HG02678 (cell line): ENCODE data around the gene CDC42EP1.
"Not testable (repeated sequence)": the region's sequence is repeated elsewhere in the genome, so short reads cannot be mapped to it uniquely, and the experiment has no call there.

Source experiments
- ATAC-seq: cut with Tn5 transposase; IDR thresholded peaks from one replicate; pipeline ENCODE4 v1.9.1; 2021; ENCODE audit warnings: mild to moderate bottlenecking, moderate library complexity; ENCODE audit not compliant: unreplicated experiment

The CDC42EP1 gene

GRCh38 chr22:37609240-37610152 is 49.2 kb downstream of the CDC42EP1 start:
- ATAC-seq, result no peak

- ATAC-seq, result not testable (repeated sequence)
These were observed 49.8 kb downstream of the CDC42EP1 start for GRCh38 chr22:37610153-37610475.

DNA sequence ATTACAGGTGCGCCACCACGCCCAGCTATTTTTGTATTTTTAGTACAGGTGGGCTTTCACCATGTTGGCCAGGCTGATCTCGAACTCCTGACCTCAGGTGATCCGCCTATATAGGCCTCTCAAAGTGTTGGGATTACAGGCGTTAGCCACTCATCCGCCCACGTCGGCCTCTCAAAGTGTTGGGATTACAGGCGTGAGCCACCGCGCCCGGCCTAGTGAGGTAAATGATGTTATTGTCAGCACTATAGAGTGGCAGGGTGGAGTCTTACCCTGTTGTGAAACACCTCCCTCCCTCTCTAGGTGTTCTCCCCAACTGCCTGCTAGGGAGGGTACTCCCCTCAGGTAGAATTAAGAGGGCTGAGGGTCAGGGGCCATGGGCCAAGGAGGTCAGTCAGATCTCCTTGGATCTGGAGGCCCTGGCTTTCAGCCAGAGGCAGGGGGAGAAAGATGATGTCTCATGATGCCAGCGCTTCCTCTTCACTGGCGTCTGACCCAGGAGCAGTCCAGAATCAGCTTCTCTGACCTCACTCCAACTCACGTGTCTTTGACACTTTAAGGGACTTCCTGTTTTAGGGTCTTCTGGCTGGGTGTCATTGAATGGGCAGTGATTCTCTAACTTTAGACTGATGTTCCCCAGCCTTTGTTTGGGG is 50.3 kb downstream of the CDC42EP1 start:
- no peak for ATAC-seq

DNA sequence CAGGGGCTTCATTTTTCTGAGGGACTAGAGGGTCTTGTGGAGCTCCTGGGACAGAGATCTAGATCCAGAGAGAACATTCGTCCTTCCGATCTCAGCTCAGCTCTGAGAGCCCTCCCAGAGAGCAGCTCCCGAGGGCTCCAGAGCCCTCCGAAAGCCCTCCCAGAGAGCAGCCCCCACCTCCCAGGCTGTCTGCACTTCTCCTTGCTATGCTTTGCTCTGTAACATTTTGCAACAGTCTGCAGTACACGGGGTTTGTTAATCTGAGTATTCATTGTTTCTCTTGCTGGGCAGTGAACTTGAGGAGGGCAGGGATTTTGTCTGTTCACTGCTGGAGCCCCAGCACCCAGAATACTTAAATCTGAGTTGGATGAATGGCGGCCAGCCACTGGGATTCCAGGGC is 50.9 kb downstream of the CDC42EP1 start:
- no peak for ATAC-seq

DNA sequence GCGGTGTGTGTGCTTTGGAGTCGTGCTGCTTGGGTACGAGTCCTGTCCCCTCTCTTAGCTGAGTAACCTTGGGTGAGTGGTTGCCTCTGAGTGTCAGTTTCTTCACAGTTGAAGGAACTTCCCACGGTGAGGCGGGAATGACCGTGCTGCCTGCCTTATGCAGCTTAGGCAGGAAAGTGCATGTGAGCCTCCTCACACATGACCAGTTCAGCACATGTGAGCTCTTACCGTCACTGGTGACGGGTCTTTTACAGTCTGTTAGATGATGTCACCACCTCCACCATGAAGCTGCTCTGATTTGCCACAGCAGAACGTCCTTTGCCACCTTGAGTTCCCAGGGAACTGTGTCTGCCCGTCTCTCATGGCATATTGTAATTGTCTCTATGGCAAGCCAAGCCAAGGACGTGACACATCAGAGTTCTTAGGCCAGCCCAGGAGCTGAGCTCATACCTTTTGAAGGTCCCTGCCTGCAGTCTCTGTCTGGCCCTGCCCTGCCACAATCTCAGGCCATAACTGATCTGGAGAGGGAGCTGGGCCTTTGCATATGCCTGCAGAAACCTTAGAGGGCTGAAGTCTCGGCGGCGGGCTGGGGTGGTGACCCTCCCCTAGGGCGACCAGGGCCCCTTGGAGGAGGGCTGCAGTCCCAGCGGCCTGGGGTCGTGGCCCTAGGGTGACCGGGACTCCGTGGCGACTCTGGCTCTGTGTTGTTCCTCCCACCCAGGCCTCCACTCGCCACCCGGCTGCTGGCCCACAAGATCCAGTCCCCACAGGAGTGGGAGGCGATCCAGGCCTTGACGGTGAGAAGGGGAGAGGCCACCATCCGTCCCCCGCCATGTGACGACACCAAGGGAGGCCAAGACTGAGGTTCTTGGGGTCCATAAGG is 56.2 kb downstream of the CDC42EP1 start:
- no peak for ATAC-seq

DNA sequence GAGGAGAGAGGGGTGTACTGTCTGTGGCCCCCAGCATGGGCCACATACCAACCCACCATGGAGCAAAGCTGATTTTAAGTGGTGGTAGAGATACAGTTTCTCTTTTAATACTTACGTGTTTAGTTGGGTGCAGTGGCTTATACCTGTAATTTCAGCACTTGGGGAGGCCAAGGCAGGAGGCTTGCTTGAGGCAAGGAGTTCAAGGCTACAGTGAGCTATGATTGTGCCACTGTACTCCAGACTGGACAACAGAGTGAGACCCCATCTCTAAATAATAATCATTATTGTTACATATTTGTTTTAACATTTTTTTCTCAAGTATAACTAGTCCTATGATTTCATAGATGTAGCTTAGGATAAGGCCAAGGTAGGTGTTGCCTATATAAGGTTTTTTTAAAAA is 57.2 kb downstream of the CDC42EP1 start:
- no peak for ATAC-seq

DNA sequence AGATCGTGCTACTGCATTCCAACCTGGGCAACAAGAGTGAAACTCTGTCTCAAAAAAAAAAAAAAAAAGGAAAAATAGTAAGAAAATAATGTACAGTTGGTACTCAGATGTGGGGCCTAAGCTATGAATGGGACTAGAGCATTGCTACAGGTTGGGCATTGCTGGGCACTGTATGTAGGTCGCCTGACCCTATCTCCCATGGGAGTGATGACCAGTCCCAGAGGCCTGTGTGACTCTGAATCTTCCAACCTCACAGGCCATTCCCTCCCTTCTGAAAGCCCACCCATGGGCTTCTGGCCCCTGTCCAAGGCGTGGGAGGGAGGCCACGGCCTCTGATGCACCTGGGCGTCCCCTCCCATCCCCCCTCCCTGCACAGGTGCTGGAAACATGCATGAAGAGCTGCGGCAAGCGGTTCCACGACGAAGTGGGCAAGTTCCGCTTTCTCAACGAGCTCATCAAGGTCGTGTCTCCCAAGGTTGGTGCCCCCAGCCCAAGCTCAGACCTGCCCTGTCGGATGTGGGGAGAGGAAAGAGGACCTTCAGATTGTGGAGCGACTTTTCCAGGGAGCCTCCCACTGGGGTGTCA is 57.9 kb downstream of the CDC42EP1 start:
- ATAC-seq, result no peak

GRCh38 chr22:37618674-37619073 is 58.4 kb downstream of the CDC42EP1 start:
- ATAC-seq, result no peak
